HG02759 (cell line): ENCODE measurements around the gene STAT5B.

ENCODE experiments used
- ATAC-seq: cut with Tn5 transposase; IDR thresholded peaks from one replicate; pipeline ENCODE4 v1.9.1; 2021; ENCODE audit warnings: mild to moderate bottlenecking, moderate library complexity; ENCODE audit not compliant: unreplicated experiment

Gene STAT5B

DNA sequence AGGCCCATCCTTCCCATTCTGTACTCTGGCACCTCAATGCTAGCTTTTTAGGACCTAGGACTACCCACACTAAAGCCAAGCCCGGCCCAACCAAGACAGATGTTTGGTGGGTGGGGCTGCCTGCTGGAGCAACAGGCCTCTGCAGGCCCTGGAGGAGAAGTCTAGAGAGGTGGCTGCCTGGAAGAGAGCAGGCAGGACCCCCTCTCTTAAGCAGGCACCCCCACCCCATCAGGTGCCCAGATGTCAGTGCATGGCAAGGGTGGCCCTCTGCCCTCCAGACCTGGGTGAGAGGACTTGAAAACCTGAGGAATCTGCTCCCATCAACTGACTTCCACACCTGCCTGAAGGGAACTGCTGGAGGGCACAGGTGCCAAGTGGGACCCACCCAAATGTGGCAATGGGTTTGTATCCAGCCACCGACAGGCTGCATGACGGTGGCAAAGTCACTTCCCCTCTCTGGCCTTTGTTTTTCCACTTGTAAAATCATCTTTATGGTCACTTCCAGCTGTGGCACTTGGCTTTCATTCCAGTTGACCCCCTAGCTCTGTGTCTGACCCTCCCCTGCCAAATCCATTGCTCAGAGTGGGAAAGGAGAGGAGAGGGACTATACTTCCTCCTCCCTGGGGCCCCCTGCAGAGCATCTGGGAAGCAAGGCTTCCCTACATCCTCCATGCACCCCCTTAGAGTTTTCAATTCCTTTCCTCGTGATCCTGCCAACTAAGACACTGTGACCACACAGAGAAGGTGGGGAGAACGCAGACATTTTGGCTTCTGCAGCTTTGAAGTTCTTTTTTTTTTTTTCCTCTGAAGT, 10.4 kb upstream of the STAT5B start:
- ATAC-seq, result no peak

DNA sequence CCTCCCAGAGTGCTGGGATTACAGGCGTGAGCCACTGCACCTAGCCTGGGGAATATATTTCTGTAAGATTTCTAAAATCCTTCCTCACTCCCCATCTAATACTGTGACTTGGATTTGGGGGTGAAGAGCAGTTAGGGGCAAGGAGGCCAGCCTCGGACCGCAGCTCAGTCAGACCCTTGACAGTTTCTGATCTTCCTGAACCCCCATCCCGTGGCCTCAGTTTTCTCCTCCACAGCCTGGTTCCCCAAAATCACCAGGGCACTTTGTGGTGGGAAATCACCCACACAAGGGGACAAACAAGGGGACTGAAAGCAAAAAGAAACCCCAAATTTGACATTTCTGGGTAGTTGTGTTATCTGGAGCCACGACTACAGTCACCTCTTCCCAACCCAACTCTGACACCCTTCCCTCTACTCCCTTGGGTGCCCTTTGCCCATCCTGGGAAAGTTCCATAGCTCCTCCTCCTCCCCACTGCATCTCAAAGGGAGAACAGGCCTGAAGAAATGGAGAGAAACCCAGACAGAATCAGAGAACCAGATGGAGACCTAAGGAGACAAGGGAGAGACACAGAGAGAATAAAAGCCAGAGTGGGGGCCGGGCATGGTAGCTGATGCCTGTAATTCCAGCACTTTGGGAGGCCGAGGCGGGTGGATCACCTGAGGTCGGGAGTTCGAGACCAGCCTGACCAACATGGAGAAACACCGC, 9.3 kb upstream of the STAT5B start:
- ATAC-seq, result no peak

DNA sequence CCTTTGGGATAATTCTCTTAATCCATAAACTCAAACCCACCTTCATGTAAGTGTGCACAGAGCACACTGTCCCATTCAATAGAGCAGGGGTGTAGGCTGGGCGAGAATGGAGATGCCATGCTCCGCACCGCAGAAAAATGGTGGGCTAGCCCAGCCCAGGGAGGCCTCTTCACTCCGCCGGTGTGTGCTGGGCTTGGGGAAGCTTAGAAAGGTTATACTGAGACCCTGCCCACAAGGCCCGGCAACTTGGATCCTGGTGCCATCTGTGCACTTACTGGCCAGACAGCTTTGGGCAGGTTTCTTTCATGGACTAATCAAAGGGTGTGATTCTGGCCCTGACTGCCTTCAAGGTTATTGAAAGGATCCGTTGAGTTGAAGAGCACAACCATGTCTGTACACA, 8.4 kb upstream of the STAT5B start:
- no peak for ATAC-seq

DNA sequence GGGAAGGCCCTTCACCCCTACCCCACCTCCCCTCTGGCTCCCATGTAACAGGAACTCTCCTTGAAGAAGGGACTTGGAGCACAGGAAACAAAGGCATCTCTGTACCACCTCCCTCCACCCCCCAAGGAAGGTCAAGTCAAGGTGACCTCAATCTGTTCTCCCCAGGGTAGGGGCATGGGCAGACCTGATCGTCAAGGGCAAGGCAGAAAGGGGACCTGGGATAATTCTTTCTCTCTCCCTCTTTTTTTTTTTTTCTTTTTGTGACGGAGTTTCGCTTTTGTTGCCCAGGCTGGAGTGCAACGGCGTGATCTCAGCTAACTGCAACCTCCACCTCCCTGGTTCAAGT, 7.8 kb upstream of the STAT5B start:
- ATAC-seq, result no peak

DNA sequence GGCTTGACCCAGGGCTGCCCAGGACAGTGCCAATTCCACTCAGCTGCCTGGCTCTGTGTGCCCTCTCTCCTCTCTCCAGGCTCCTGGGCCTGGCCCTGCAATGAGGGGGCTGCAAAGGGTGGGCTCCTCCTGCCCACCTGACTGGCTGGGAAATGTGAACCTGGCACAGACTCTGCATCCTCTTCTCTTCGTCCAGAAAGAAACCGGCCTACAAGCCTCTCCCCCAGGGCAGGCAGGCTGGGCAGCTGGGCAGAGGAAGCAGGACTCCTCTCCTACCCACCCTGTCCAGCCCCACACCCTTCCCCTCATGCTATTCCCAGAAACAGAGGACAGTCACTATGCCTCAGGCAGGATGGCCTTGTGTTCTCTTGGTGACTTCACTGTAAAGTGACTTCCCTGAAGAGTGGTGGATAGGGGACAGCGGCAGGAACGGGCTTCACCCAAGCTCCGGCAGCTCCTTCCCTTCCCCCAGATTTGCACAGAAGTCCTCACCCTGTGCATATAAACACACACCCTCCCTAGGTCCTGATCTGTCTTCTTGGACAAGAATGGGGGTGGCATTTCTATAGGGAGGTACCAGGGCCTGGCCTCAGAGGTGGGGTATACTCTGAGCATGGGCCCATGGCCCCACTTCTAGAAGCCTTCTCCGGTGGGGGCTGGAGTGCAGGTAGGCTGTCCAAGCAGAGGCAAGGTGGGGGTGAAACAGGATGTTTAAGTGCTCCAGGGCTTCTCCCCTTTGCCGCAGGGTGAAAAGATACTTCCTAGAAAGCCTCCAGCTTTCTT, 7.2 kb upstream of the STAT5B start:
- no peak for ATAC-seq

DNA sequence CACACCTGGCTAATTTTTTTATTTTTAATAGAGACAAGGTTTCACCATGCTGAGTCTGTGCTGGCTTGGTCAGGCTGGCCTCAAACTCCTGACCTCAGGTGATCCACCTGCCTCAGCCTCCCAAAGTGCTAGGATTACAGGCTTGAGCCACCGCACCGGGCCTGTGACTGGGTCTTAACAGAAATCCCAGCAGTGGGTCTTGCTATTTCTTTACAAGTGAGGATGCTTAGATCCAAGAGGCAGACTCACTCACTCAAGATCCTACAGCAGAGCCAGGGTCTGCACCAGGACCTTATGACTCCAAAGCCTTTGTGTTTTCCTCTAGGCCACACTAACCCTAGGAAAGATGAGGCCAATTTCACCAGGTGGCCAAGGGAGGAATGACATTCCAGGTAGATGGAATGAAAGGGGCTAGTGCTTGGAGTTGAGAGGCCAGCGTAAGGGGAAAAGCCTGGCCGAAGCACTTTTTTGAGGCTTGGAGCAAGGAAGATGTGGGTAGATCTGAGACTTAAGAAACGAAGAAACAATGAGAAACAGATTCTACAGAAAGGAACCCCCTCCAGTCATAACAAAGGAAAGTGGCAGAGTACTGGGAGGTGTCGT, 6.4 kb upstream of the STAT5B start:
- no peak for ATAC-seq

DNA sequence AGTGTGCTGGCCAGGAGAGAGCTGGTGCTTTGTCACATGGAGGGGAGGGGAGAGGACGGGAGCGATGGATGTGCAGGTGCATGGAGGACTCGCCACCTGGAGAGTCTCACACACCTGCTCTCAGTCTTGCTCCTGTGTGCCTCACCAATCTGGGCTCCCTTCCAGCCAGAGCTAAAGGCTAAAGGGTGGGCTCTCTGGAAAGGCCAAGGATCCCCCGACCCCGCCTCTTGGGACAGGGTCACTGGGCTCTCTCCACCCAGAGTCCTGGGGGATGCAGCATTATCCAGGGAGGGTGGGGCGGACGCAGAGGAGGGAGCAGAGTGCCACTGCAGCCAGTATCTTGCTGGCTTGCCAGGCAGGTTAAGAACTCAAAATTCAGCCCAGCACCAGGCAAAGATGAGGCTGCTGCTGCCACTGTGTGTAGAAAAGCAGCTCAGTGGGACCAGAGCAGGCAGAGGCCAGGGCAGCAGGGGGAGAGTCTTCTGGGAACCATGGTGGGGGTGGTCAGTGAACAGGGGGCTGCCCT, 5.4 kb upstream of the STAT5B start:
- ATAC-seq, result no peak

DNA sequence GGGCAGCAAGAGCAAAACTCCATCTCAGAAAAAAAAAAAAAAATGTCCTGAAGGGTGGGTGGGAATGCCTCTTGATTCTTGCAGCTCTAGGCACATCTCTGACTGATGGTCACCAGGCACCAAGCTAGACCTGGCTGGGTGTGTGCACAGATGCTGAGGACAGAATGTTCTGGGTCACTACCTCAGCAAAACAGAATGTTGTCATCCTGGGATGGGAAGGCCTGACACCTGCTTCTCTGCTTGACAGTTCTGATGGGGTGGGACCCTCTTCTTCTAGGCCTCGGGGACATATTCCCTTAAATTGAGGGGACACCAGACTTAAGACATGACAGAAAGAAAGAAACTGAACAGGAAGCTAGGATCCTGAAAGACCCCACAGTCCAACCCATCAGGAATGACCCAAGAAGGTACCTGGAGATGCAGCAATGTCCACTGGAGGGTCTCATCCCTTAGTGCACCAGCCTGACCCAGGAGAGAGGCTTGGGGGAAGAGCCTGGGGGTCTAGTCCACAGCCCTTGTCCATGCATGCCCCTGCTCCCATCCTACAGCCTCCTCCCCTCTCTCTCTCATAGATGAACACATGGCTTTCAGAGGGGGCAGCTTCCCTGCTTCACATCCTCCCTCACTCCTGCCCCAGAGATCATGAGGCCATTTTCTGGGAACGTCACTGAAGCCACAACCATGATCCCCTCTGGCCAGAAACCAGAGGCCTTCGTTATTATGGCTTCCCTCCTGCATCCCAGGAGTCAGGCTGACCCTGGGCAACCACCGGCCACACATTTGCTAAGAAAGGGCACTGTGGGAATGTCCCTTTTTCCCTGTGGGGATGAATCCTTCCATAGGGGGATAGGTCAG, 3.8 kb upstream of the STAT5B start:
- no peak for ATAC-seq

DNA sequence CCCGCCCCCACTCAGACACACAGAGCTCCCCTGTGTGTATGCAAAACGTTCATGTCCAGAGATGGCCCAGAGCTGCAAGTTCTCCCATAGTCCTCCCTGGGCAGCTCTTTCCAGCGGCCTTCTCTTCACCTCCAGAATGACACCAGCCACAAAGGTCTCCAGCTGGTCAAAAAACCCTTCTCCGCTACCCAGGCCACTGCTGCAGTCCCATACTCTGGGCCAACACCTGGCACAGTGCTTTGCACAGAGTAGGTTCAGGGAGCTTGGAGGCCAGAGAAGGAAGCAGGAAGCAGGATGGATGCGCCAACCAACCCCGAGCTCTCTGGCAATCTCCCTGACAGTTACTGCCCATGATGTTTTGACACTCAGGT, 1.1 kb upstream of the STAT5B start:
- ATAC-seq, result no peak

DNA sequence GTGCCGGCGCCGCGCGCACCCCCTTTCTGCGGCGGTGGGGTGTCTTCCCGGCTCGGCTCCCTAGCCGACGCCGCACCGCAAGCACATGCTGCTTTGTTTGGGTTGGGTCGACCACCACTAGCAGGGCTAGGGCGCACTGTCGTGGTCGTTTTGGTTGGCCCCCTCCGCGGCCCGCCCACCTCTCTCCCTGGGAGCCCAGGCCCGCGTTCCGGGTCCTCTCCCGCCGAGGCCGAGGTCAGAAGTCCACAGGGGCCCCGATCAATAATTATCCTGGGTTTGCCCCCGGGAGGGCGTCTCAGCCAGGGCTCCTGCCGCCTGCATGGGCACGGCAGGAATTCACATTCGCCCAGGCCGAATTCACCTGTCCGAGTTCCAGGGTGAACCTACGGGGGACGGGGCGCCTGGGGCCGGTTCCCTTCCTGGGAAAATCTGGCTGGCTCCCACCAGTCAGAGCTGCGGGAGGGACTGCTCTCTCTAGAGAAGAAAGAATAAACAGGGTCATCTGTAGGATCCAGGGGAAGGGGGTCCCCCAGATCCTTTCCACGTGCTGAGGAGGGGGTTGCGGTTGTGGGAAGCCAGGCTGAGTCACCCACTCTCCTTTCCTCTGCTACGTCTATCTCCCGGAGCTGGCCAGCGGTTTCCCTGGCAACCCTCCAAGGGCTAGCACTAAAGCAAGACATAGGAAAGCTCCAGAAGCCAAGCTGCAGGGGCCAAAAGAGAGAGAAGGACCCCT, 584 bp upstream of the STAT5B start:
- peak; percentile 26 for ATAC-seq

DNA sequence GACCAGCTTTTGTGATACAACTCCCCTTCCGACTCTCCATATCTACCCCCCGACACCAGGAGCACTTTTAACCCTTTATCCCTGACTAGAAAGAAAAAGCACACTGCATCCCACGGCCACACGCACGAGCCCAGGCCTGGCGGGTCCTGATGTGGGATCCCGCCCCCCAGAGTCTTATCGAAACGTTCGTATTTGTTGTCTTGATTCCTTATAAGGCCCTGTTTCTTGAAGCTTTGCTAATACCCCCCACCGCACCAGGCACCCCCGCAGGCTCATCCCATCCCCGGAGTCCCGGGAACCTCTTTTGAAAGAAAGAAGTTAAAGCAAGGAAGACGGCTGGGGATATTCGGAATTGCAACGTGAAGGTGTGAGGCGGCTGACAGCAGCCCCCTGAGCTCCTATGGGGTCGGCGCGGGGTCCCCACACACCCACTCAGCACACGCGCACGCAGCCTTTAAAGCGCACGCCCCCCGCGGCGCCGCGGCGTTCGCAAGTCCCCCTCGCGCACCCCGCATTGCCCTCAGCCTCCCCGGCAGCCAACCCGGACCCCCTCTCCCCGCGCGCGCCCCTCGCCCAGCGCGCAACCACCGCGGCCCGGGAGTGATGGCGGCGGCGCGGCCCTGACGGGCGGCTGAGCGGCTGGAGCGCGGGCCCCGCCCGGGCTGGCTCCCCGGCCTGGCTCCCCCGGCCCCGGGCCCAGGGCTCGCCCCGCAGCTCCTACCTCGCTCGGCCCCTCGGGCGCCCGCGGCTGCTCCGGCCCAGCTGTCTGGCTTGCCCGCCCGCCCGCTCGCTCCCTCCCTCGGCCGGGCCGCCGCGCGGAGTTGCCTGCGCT, 448 bp downstream of the STAT5B start:
- ATAC-seq, result peak; percentile 54

DNA sequence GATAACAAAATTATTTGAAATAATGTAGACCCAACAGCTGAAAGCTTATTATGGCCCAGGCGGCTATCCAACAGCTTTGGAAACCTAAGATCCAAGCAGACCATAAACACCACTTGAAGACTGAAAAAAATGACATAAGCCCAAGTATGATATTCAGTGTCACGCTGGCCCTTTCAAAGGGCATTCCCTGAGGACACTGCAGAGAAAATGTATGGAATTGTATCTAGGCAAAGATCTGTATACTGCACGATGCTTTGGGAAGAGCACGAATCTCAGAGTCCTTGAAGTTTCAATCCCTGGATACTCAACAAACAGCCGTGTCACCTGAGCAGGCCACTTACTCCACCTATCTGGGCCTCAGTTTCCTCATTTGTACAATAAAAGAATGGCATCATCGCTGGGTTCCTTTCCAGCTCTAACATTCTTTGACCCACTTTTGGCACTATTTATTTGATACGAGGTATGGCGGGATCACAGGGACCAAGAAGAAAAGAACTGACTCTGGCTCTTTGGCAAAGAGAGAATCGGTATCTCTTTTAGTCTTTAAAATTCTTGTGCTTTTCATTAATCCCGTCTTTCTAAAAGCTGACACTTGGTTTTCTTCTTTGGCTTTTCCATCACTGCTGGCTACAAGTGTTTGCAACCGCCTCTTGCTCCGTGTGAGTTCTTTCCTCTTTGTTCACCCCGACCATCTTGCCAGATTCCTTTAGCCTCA, 1.2 kb downstream of the STAT5B start:
- no peak for ATAC-seq

DNA sequence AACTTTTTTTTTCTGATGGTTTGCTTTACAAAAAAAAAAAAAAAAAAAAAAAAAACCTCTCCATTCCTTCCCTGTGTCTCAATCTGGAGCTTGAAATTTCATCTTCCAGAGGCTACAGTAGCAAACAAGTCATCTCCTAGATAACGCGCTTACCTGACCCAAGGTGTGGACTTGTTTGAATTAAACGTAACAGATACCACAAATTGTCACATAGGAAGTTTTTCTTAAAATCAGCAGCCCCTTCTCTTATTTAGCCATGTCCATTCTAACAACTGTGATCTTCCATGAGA, 2.0 kb downstream of the STAT5B start:
- ATAC-seq, result no peak

DNA sequence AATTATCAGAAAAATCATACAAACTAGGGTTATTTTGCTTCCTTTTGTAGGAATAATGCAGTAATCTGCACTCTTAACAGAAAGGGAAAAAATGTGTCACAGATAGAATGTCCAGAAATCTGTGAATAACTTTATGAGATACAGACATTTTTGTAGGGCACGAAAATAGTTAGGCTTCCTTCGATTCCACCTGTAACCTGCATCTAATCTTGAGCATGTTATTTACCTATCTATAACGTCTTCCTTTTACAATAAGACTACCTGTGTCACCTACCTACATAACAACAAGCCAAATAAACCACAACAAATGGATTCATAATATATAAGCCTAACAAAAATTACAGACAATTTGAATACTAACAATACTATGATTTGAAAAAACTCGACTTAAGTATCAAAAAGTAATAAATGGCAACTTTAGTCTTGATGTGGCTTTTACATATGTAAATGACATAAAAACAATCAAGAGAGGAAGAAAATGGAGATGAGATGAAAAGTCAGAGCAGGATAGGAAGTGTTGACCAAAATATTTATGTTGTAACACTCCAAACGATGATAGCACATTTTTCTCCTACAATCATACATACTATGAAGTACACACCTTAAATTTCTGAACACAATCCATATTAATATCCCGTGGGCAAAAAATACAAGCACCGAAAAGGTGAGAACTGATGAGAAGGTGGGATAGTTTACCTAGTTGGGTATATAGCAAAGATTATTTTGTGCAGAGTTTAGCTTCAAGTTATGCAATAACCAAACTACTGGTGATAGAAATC, 2.5 kb downstream of the STAT5B start:
- ATAC-seq, result no peak

DNA sequence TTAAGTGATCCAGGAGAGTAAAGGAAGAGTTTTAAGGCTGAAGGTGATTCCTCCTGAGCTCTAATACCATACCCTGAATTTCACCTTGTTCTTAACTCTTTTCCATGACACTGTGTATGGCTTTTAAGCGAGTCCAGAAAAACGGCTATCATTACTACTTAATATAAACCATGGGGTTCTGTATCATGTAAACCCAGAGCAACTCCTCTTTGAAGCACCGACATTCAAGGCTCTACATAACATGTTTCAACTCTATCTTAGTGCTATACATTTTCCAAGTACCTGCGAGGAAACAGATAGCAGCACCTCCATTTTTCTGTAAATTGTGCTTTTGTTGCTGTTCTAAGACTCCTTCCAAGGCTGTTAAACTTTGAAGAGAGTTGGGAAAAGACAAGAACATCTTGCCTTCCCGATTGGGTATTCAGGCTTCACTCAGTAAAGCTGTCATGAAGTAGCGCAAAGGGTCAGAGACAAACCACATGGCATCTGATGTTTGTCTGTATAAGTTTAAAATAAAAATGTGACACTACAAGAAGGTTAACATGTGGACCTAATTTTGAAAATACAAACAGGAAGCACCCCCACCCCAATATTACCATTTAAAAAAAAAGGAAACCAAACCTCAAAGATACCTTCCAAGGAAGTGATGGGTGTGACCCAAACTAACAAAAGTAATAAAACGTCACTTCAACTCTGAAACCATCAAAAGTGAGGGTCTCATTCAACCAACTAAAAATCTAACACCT, 3.9 kb downstream of the STAT5B start:
- no peak for ATAC-seq

DNA sequence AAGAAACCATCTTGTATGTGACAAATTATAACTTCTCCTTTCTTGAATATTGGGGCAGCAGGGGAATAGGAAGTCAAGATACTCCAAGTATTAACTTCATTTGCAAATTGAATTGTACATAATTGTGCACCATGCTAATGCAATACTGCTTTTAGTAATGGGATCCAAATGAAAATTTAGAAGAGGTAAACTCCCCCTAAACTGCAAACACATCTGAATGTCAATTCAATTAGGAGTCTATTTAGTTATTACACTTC, 4.5 kb downstream of the STAT5B start:
- ATAC-seq, result no peak
